ENCODE data around the gene HEXB.

The HEXB gene

DNA sequence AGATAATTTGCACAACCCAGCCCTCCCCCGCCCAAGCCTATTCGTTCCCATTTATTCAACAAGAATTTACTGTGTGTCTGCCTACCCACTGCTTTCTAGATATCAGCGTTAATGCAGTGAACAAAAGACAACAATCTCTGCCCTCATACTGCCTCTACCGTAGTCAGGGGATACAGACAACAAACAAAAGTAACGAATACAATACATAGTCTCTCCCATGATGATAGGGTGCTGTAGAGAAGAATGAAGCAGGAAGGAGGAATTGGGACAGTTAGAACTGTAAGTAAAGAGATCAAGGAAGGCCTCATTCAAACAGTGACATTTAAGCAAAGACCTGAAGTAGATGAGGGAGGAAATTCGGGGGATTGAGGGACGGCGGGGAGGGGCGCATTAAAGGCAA lies 80.2 kb downstream of the HEXB start:
- H2AFZ ChIP-seq (ENCODE audit: low read length): no peak overlapping the region
- peak overlapping the region; percentile 86; the same call in 1 of the 2 replicates for H3K4me2 ChIP-seq (ENCODE audit: low read length)
- no peak overlapping the region for H3K27ac ChIP-seq (ENCODE audit: low read depth, low read length, poor library complexity, severe bottlenecking)
- H3K36me3 ChIP-seq (ENCODE audit: insufficient read depth, low read length): peaks cover 45% of the 10 kb centered on the region
- peaks cover 34% of the 10 kb centered on the region for H3K4me1 ChIP-seq (ENCODE audit: insufficient read depth, low read length, severe bottlenecking)
- H3K9me2 ChIP-seq (ENCODE audit: low read depth, low read length): no peaks in the 10 kb centered on the region
- no peak overlapping the region for H3K4me3 ChIP-seq (ENCODE audit: low read depth, low read length, poor library complexity, severe bottlenecking)
- no peaks in the 10 kb centered on the region; the same call in 1 of the 2 replicates for H4K20me1 ChIP-seq (ENCODE audit: insufficient read depth, low read length)
- TF ChIP-seq, protein P1, sequence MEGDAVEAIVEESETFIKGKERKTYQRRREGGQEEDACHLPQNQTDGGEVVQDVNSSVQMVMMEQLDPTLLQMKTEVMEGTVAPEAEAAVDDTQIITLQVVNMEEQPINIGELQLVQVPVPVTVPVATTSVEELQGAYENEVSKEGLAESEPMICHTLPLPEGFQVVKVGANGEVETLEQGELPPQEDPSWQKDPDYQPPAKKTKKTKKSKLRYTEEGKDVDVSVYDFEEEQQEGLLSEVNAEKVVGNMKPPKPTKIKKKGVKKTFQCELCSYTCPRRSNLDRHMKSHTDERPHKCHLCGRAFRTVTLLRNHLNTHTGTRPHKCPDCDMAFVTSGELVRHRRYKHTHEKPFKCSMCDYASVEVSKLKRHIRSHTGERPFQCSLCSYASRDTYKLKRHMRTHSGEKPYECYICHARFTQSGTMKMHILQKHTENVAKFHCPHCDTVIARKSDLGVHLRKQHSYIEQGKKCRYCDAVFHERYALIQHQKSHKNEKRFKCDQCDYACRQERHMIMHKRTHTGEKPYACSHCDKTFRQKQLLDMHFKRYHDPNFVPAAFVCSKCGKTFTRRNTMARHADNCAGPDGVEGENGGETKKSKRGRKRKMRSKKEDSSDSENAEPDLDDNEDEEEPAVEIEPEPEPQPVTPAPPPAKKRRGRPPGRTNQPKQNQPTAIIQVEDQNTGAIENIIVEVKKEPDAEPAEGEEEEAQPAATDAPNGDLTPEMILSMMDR (IDR thresholded peaks at IDR 0.05; ENCODE audit: low read length): no peak
- no peak for TF ChIP-seq EZH2 (IDR thresholded peaks at IDR 0.05; ENCODE audit: borderline replicate concordance, low read length)
- peaks cover 46% of the 10 kb centered on the region for H3K79me2 ChIP-seq (ENCODE audit: insufficient read depth, low read length)
- H3K9ac ChIP-seq (ENCODE audit: low read length): no peak overlapping the region
- no peaks in the 10 kb centered on the region for H3K27me3 ChIP-seq (ENCODE audit: insufficient read depth, low read length)
- peaks cover 4% of the 10 kb centered on the region; the same call in 1 of the 2 replicates for H3F3A ChIP-seq (ENCODE audit: insufficient read depth, low read length)
- no peaks in the 10 kb centered on the region for H3K9me3 ChIP-seq (ENCODE audit: low read length)

DNA sequence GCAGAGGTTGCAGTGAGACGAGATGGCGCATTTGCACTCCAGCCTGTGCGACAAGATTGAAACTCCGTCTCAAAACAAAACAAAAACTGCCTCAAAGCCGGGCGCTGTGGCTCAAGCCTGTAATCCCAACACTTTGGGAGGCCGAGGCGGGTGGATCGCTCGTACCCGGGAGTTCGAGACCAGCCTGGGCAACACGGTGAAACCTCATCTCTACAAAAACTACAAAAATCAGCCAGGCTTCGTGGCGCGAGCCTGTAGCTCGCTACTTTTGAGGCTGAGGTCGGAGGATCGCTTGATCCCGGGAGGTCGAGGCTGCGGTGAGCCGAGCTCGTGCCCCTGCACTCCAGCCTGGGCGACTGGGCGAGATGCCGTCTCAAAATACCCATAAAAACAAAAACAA lies 80.9 kb downstream of the HEXB start:
- Histone ChIP-seq H3K36me3 (ENCODE audit: insufficient read depth, low read length) (peaks cover 46% of the 10 kb centered on the region), H4K20me1 (ENCODE audit: insufficient read depth, low read length) (no peaks in the 10 kb centered on the region; the same call in 1 of the 2 replicates), H2AFZ (ENCODE audit: low read length) (no peak overlapping the region), H3K4me1 (ENCODE audit: insufficient read depth, low read length, severe bottlenecking) (peaks cover 34% of the 10 kb centered on the region), H3K4me2 (ENCODE audit: low read length) (peak overlapping the region; percentile 86), H3K9me3 (ENCODE audit: low read length) (no peaks in the 10 kb centered on the region), H3K27ac (ENCODE audit: low read depth, low read length, poor library complexity, severe bottlenecking) (no peak overlapping the region), H3F3A (ENCODE audit: insufficient read depth, low read length) (peaks cover 4% of the 10 kb centered on the region; the same call in 1 of the 2 replicates), H3K9me2 (ENCODE audit: low read depth, low read length) (no peaks in the 10 kb centered on the region), H3K79me2 (ENCODE audit: insufficient read depth, low read length) (peaks cover 46% of the 10 kb centered on the region), H3K9ac (ENCODE audit: low read length) (peak overlapping the region; percentile 94), H3K4me3 (ENCODE audit: low read depth, low read length, poor library complexity, severe bottlenecking) (peak overlapping the region; percentile 95), H3K27me3 (ENCODE audit: insufficient read depth, low read length) (no peaks in the 10 kb centered on the region)
- no peak for TF ChIP-seq EZH2 (IDR thresholded peaks at IDR 0.05; ENCODE audit: borderline replicate concordance, low read length)
- TF ChIP-seq, protein P1 (IDR thresholded peaks at IDR 0.05; ENCODE audit: low read length): no peak

DNA sequence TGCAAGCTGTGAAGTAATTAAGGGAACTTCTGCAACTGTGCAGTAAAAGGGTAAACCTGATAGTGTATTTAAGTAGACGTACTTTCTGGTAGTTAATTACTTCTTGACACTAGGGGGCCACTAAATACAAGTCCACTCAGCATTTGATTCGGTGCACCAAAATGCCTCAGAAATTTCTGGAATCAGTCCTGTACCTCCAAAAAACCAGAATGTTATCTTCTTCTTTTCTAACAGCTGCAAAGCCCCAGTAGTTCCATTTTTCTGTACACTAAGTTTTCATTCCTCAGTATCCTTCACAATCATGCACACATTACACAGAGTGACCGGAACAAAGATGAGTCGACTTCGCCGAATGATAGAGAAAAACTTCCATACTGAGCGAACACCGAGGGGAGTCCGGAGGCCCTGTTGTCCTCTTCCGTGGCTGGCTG lies 81.4 kb downstream of the HEXB start:
- Histone ChIP-seq H2AFZ (ENCODE audit: low read length) (peak overlapping the region; percentile 44; the same call in 1 of the 2 replicates), H3K79me2 (ENCODE audit: insufficient read depth, low read length) (peaks cover 46% of the 10 kb centered on the region), H3K9me3 (ENCODE audit: low read length) (no peaks in the 10 kb centered on the region), H3K9me2 (ENCODE audit: low read depth, low read length) (no peaks in the 10 kb centered on the region), H3K9ac (ENCODE audit: low read length) (peak overlapping the region; percentile 94), H3K36me3 (ENCODE audit: insufficient read depth, low read length) (peaks cover 48% of the 10 kb centered on the region), H3K4me1 (ENCODE audit: insufficient read depth, low read length, severe bottlenecking) (peaks cover 34% of the 10 kb centered on the region), H3K4me2 (ENCODE audit: low read length) (peak overlapping the region; percentile 86), H3K4me3 (ENCODE audit: low read depth, low read length, poor library complexity, severe bottlenecking) (peak overlapping the region; percentile 95), H3K27ac (ENCODE audit: low read depth, low read length, poor library complexity, severe bottlenecking) (peak overlapping the region; percentile 62), H4K20me1 (ENCODE audit: insufficient read depth, low read length) (no peaks in the 10 kb centered on the region; the same call in 1 of the 2 replicates), H3K27me3 (ENCODE audit: insufficient read depth, low read length) (no peaks in the 10 kb centered on the region), H3F3A (ENCODE audit: insufficient read depth, low read length) (peaks cover 4% of the 10 kb centered on the region; the same call in 1 of the 2 replicates)
- TF ChIP-seq EZH2 (IDR thresholded peaks at IDR 0.05; ENCODE audit: borderline replicate concordance, low read length): no peak
- TF ChIP-seq, protein P1 (IDR thresholded peaks at IDR 0.05; ENCODE audit: low read length): peak; percentile 51

All from OCI-LY1 (cell line).